GM23338 (cell line): ENCODE results near the gene ADTRP. TPM values are rescaled to one million over a fixed set of nuclear protein-coding genes. Genes with fewer than 3 reads are reported as not detected.

Source experiments
- ATAC-seq: fragments of 200-7000 bp; cut with Tn5 transposase; 3 replicates; pipeline ENCODE4 v1.9.1; 2020
- DNase-seq: peaks from one replicate; pipeline ENCODE4 v3.0.0-alpha.2; 2015; ENCODE audit warnings: low spot score
- H2AFZ ChIP-seq: fragments of 200-600 bp; sonication (generic); 2 replicates; pipeline ENCODE4 v1.8.0; 2016; ENCODE audit warnings: antibody characterized with exemption, mild to moderate bottlenecking, moderate library complexity
- H3F3A ChIP-seq: fragments of 200-600 bp; sonication (generic); replicated peaks from 2 replicates; pipeline ENCODE4 v1.8.0; 2017; ENCODE audit warnings: antibody characterized with exemption, mixed run types, low read depth
- H3K27ac ChIP-seq: fragments of 200-600 bp; sonication (generic); 2 replicates; pipeline ENCODE4 v1.6.1; 2016; ENCODE audit warnings: low read depth
- H3K27me3 ChIP-seq: fragments of 200-600 bp; sonication (generic); 2 replicates; pipeline ENCODE4 v1.8.0; 2016; ENCODE audit warnings: mild to moderate bottlenecking, mixed run types, moderate library complexity; ENCODE audit not compliant: insufficient read depth
- H3K36me3 ChIP-seq: fragments of 200-600 bp; sonication (generic); 2 replicates; pipeline ENCODE4 v1.8.0; 2016; ENCODE audit warnings: mild to moderate bottlenecking; ENCODE audit not compliant: insufficient read depth
- H3K4me1 ChIP-seq: fragments of 200-600 bp; sonication (generic); 2 replicates; pipeline ENCODE4 v1.8.0; 2016; ENCODE audit warnings: mild to moderate bottlenecking, moderate library complexity; ENCODE audit not compliant: insufficient read depth
- H3K4me2 ChIP-seq: fragments of 200-600 bp; sonication (generic); 2 replicates; pipeline ENCODE4 v1.7.1; 2017; ENCODE audit warnings: mixed run types
- H3K4me3 ChIP-seq: fragments of 200-600 bp; sonication (generic); 2 replicates; pipeline ENCODE4 v1.6.1; 2016; ENCODE audit warnings: mixed run types
- H3K79me2 ChIP-seq: fragments of 200-600 bp; sonication (generic); replicated peaks from 2 replicates; pipeline ENCODE4 v1.8.0; 2017; ENCODE audit warnings: mild to moderate bottlenecking; ENCODE audit not compliant: insufficient read depth
- H3K9me2 ChIP-seq: fragments of 200-600 bp; sonication (generic); 2 replicates; pipeline ENCODE4 v1.8.0; 2017; ENCODE audit not compliant: insufficient read depth
- H4K20me1 ChIP-seq: fragments of 200-600 bp; sonication (generic); replicated peaks from 2 replicates; pipeline ENCODE4 v1.8.0; 2017; ENCODE audit warnings: mild to moderate bottlenecking; ENCODE audit not compliant: insufficient read depth
- H3K27ac Mint-ChIP-seq: 2 replicates; pipeline ENCODE4 v1.8.0; 2020; ENCODE audit warnings: inconsistent platforms, mild to moderate bottlenecking, moderate library complexity, mixed read lengths
- H3K27me3 Mint-ChIP-seq: 3 replicates; pipeline ENCODE4 v1.8.0; 2022; ENCODE audit warnings: low read depth, mild to moderate bottlenecking, moderate library complexity, mixed read lengths, inconsistent platforms; ENCODE audit not compliant: insufficient read depth, poor library complexity
- H3K36me3 Mint-ChIP-seq: 3 replicates; pipeline ENCODE4 v1.8.0; 2021; ENCODE audit warnings: low read depth, mild to moderate bottlenecking, inconsistent platforms, moderate library complexity, mixed read lengths
- H3K4me1 Mint-ChIP-seq: 3 replicates; pipeline ENCODE4 v1.8.0; 2020; ENCODE audit warnings: mild to moderate bottlenecking, inconsistent platforms, mixed read lengths
- H3K4me3 Mint-ChIP-seq: 3 replicates; pipeline ENCODE4 v1.8.0; 2021; ENCODE audit warnings: moderate library complexity, mild to moderate bottlenecking, inconsistent platforms, mixed read lengths
- H3K9me3 Mint-ChIP-seq: 3 replicates; pipeline ENCODE4 v1.8.0; 2020; ENCODE audit warnings: moderate library complexity, mild to moderate bottlenecking, inconsistent platforms, mixed read lengths
- CREB1 ChIP-seq: fragments of 250-450 bp; sonication (Bioruptor Pico); IDR thresholded peaks from 2 replicates; pipeline ENCODE4 v1.5.0; 2020; ENCODE audit warnings: low read depth, mild to moderate bottlenecking, moderate library complexity
- JUNB ChIP-seq: IDR thresholded peaks from one replicate; pipeline ENCODE4 v1.6.1; 2016; ENCODE audit warnings: antibody characterized with exemption; ENCODE audit not compliant: unreplicated experiment
- ZNF114 ChIP-seq: fragments of 250-450 bp; sonication (Bioruptor Pico); IDR thresholded peaks from 2 replicates; pipeline ENCODE4 v1.5.0; 2020; ENCODE audit warnings: mild to moderate bottlenecking, moderate library complexity
- polyA plus RNA-seq: library from polyadenylated mRNA; unstranded; fragments of >200 nt; fragmentation: Nextera tagmentation; extraction: Ambion mirVana; gene quantifications from 2 replicates; pipeline ENCODE4 v1.2.1, GENCODE V29; 2016
- total RNA-seq: library from RNA; depleted of rRNA; stranded (reverse); fragments of >200 nt; shearing (Covaris generic); gene quantifications from 2 replicates; pipeline ENCODE4 v1.2.3, GENCODE V29; 2014
- TF ChIP-seq, protein P1 (sequence below): fragments of 250-450 bp; sonication (Bioruptor Pico); IDR thresholded peaks from 2 replicates; pipeline ENCODE4 v1.5.0; 2020; ENCODE audit warnings: mild to moderate bottlenecking, moderate library complexity
- TF ChIP-seq, protein P2 (sequence below), 2 experiments: fragments of 200-600 bp in 1 of 2; sonication (generic) in 1 of 2; conservative IDR thresholded peaks; 2 replicates each; pipeline versions ENCODE4 v1.5.1 to v1.6.1; 2016 to 2017; ENCODE audit warnings: antibody characterized with exemption in 2 of 2, low read depth in 2 of 2, mild to moderate bottlenecking in 2 of 2, moderate library complexity in 1 of 2

The ADTRP gene
- total and polyA plus RNA-seq, 2 experiments from 2014 or later: not detected

DNA sequence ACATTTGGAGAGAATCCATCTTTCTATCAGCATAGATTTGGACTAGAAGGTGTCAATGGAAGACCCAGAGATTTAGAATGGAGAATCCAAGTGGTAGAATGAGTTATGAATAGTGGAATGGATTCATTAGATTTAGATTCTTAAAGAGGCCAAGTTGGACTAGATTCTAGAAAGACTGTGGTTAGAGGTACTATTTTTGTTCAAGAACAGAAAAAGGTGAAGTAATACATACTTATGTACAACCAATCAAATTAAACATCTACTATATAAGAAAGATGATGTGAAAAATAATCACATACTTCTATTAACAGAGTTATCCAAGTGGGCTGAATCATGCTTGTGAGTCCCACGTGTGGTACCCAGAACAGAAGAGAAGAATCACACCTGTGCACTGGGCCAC lies 33.8 kb upstream of the ADTRP start (continued):
- TF ChIP-seq, protein P1, sequence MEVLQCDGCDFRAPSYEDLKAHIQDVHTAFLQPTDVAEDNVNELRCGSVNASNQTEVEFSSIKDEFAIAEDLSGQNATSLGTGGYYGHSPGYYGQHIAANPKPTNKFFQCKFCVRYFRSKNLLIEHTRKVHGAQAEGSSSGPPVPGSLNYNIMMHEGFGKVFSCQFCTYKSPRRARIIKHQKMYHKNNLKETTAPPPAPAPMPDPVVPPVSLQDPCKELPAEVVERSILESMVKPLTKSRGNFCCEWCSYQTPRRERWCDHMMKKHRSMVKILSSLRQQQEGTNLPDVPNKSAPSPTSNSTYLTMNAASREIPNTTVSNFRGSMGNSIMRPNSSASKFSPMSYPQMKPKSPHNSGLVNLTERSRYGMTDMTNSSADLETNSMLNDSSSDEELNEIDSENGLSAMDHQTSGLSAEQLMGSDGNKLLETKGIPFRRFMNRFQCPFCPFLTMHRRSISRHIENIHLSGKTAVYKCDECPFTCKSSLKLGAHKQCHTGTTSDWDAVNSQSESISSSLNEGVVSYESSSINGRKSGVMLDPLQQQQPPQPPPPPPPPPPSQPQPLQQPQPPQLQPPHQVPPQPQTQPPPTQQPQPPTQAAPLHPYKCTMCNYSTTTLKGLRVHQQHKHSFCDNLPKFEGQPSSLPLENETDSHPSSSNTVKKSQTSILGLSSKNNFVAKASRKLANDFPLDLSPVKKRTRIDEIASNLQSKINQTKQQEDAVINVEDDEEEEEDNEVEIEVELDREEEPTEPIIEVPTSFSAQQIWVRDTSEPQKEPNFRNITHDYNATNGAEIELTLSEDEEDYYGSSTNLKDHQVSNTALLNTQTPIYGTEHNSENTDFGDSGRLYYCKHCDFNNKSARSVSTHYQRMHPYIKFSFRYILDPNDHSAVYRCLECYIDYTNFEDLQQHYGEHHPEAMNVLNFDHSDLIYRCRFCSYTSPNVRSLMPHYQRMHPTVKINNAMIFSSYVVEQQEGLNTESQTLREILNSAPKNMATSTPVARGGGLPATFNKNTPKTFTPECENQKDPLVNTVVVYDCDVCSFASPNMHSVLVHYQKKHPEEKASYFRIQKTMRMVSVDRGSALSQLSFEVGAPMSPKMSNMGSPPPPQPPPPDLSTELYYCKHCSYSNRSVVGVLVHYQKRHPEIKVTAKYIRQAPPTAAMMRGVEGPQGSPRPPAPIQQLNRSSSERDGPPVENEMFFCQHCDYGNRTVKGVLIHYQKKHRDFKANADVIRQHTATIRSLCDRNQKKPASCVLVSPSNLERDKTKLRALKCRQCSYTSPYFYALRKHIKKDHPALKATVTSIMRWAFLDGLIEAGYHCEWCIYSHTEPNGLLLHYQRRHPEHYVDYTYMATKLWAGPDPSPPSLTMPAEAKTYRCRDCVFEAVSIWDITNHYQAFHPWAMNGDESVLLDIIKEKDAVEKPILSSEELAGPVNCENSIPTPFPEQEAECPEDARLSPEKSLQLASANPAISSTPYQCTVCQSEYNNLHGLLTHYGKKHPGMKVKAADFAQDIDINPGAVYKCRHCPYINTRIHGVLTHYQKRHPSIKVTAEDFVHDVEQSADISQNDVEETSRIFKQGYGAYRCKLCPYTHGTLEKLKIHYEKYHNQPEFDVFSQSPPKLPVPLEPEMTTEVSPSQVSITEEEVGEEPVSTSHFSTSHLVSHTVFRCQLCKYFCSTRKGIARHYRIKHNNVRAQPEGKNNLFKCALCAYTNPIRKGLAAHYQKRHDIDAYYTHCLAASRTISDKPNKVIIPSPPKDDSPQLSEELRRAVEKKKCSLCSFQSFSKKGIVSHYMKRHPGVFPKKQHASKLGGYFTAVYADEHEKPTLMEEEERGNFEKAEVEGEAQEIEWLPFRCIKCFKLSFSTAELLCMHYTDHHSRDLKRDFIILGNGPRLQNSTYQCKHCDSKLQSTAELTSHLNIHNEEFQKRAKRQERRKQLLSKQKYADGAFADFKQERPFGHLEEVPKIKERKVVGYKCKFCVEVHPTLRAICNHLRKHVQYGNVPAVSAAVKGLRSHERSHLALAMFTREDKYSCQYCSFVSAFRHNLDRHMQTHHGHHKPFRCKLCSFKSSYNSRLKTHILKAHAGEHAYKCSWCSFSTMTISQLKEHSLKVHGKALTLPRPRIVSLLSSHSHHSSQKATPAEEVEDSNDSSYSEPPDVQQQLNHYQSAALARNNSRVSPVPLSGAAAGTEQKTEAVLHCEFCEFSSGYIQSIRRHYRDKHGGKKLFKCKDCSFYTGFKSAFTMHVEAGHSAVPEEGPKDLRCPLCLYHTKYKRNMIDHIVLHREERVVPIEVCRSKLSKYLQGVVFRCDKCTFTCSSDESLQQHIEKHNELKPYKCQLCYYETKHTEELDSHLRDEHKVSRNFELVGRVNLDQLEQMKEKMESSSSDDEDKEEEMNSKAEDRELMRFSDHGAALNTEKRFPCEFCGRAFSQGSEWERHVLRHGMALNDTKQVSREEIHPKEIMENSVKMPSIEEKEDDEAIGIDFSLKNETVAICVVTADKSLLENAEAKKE (CRISPR knock-in tag): no peak
- TF ChIP-seq JUNB: no peak
- TF ChIP-seq CREB1 (CRISPR knock-in tag): no peak

DNA sequence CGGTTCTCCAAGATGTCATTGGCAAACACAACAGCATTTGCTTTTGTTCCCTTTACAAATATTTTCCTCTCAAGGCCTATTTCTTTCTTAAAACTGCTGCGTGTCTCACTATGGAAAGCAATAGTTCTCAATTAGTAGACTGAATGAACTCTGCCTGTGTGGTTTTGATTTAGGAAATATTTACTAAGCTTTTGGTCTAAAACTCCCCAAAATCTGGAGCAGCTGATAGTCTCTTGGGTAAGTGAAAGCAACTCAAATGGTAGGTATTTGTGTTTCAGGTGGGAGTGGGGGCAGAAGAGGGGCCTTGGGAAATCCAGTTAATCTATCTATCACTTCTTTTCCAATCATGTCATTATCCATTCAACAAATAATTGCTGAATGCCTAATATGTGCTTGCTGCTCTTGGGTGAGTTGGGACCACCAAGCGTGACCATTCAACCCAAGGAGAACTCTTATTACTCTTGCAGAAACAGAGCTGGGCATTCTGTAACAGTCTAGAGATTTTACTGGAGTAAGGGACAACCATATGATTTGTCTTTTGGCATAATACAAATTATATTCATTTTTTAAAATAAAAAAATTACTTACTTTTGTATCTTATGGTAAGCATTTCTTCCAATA lies 33.2 kb upstream of the ADTRP start:
- H3K4me3 Mint-ChIP-seq: no peak overlapping the region
- H3K27me3 Mint-ChIP-seq: peaks cover 6% of the 10 kb centered on the region
- H3K4me1 ChIP-seq: no peaks in the 10 kb centered on the region
- no peaks in the 10 kb centered on the region for H3F3A ChIP-seq
- no peak overlapping the region for H3K27ac Mint-ChIP-seq
- no peak overlapping the region for H3K4me2 ChIP-seq
- peaks cover 11% of the 10 kb centered on the region; the same call in 1 of the 2 replicates for H3K9me2 ChIP-seq
- no peaks in the 10 kb centered on the region for H4K20me1 ChIP-seq
- H3K36me3 ChIP-seq: no peaks in the 10 kb centered on the region
- no peaks in the 10 kb centered on the region for H3K79me2 ChIP-seq
- DNase-seq (no peak), ATAC-seq (no peak)
- peaks cover 4% of the 10 kb centered on the region; the same call in 2 of the 3 replicates for H3K4me1 Mint-ChIP-seq
- no peaks in the 10 kb centered on the region for H3K36me3 Mint-ChIP-seq
- H3K4me3 ChIP-seq: no peak overlapping the region
- H3K9me3 Mint-ChIP-seq: no peaks in the 10 kb centered on the region
- H3K27ac ChIP-seq: no peak overlapping the region
- no peak overlapping the region for H2AFZ ChIP-seq
- H3K27me3 ChIP-seq: no peaks in the 10 kb centered on the region
- TF ChIP-seq, protein P2, sequence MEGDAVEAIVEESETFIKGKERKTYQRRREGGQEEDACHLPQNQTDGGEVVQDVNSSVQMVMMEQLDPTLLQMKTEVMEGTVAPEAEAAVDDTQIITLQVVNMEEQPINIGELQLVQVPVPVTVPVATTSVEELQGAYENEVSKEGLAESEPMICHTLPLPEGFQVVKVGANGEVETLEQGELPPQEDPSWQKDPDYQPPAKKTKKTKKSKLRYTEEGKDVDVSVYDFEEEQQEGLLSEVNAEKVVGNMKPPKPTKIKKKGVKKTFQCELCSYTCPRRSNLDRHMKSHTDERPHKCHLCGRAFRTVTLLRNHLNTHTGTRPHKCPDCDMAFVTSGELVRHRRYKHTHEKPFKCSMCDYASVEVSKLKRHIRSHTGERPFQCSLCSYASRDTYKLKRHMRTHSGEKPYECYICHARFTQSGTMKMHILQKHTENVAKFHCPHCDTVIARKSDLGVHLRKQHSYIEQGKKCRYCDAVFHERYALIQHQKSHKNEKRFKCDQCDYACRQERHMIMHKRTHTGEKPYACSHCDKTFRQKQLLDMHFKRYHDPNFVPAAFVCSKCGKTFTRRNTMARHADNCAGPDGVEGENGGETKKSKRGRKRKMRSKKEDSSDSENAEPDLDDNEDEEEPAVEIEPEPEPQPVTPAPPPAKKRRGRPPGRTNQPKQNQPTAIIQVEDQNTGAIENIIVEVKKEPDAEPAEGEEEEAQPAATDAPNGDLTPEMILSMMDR (conservative IDR thresholded peaks at IDR 0.05; ENCODE audit: low read depth in 2 of 2): no peak
- TF ChIP-seq, protein P1 (CRISPR knock-in tag): no peak
- no peak for TF ChIP-seq ZNF114 (CRISPR knock-in tag)
